ENCODE measurements around the gene PSMD6.

The PSMD6 gene

GRCh38 chr3:64042952-64043351 lies 19.7 kb upstream of the PSMD6 start:
- DNase-seq: no peak

DNA sequence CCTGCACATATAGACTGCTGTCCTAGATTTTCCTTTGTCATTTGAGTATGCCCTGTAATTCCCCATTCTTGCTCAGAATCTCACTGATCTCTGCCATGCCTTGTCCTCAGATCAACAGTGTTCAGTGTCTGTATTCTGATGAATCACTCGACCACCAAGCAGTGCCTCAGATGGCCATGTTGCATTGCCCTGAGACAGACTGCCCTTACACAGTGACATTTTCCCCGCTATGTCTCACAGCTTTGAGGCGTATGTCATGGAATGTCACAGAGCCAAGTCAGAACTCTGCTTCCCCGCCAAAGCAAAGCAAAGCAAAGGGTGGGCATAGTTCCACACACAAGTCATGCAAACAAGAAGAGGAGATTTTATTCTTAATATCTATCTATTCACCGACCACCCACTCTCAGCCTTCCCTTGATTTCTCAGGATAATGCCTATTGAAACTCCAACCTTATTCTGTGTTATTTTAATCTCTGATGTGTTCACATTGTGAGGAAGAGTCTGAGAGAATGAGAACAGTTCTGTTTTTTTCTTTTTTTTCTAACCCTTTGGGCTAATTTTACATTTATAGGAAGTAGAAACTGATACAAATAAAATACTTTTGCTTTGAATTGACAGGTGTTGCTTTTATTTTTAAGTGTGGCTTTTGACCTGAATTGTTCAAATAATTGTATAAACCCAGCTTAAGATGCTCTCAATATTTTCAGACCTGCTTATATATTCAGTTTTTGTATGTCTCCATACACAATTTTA lies 16.9 kb upstream of the PSMD6 start:
- no peak for DNase-seq

GRCh38 chr3:64039332-64039731 lies 16.0 kb upstream of the PSMD6 start:
- no peak for DNase-seq

GRCh38 chr3:64038253-64038767 lies 15.0 kb upstream of the PSMD6 start:
- no peak for DNase-seq

GRCh38 chr3:64037084-64037483 lies 13.8 kb upstream of the PSMD6 start:
- no peak for DNase-seq

DNA sequence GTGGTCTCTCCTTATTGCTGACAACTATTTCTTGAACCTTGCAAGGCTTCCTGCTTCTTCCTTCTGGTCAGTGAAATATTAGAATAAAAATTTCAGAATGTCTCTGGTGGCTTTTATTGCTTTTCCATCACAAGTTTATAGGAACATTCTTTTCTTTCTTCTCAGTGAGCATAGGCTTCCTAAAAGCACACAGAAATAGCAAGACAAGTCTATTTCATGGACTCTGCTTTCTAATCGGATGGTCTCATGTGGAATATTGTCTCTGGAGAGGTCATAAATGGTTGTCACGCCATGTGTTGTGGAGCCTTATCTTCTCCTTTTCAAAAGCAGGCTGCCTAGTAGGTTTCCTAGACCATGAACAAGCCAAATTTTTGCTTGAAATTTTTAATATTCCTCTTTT lies 9.8 kb upstream of the PSMD6 start:
- DNase-seq: no peak

- DNase-seq: no peak
These were observed 8.5 kb upstream of the PSMD6 start for GRCh38 chr3:64031540-64032508.

DNA sequence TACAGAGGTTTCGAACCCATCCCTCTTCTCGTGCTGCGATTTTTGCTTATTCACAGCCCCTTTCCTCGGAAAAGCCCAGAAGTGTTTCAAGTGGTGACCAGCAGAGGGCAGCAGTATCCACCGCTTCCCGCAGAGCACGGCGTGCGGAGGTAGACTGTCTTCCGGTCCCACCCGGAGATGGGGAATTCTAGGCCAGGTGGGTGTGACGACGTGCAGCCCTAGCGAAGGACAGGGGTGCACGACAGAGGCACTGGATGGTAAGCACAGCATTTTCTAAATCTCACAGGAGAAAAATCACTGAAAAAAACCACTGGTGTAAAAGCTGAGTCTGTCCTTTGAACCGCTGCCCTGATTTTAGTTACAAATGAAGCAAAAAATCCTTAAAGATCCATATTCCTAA lies 7.4 kb upstream of the PSMD6 start:
- DNase-seq: no peak

- DNase-seq: no peak
These were observed 6.0 kb upstream of the PSMD6 start for GRCh38 chr3:64029287-64029686.

DNA sequence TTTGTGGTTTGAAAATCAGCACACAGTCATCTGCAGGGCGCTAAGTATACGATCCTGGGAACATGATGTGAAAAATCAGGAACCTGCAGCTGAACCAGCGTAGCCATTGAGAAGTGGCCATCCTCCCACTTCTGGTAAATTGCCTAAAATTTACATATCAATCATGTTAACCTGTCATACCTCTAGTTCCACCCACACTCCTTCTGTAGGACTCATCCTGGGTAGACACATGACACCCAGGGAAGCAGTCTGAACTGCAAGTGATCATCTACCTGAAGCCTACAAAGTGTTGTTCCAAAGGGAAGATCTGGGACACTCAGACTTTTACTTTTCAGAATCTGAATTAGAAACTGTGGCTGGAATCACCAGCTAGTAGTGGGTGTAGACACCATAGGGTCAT lies 5.5 kb upstream of the PSMD6 start:
- no peak for DNase-seq

- DNase-seq: no peak
These were observed 4.4 kb upstream of the PSMD6 start for GRCh38 chr3:64027658-64028057.

DNA sequence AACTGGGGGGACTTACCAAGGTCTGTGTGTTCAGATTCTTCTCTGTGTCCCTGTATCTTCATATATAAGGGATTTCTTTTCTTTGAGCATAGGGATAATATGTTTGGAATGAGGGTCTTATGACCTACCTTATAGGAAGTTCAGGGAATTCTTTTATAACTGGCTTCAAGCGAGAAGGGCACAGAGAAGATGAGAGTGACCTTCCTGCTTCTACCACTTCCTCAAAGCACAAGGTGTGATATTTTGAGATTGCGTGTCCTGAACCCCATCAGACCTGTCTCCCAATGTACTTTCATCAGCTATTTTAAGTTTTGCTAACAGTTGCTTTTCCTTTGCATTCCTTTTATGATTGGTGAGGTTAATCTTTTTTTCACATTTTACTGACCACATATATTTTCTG lies 3.1 kb upstream of the PSMD6 start:
- no peak for DNase-seq

GRCh38 chr3:64023861-64024223 lies 548 bp upstream of the PSMD6 start:
- no peak for DNase-seq

DNA sequence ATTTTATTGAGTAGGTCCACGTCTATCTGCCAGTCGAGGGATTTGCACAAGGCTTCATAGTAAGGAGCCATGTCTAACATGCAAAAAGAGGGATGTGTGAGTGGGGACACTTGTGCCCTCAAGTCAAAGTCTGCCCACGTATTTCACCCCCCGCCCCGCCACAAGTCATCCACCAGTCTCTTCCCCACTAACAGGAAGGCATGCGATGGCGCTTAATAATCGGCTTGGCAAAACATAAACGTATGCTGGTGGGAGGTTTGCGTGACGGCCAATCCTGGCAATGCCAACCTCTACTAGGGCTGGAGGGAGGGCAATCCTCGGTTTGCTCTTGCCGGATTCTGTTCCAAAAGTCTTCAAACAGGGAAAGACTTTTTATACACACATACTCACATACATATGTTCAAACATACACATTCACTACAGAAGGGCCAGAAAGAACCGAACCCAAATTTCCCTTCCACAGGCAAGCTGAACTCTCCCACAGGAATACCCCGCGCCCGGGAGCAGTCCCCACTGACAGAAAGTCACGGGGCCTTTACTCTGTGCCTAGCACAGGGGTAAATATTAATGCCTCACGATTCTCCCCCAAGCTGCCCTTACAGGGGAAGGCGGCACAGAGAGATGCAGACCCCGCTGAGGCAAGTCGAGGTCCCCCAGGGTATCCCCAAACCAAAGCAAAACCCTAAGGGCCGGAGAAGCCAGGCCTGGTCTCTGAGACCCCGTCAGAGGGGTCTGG lies 675 bp downstream of the PSMD6 start:
- no peak for DNase-seq

DNA sequence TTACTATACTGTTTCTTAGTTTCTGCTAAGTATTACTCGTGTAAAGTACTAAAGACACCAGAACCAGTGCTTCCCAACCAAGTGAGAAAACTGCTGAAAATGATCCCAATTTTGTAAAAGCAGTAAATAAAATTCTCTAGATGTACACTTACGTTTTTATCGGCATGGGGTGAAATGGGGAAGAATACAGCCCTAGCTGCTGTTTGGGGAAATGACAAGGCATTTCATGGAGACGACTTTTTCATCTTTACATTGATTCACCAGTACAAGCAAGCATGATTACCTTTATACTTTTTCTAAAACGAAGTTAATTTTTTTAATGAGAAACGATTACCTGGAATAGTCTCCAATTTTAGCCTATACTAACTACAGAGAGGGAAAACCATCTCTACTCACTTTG lies 1.4 kb downstream of the PSMD6 start:
- DNase-seq: no peak

GRCh38 chr3:64019879-64020278 lies 3.4 kb downstream of the PSMD6 start:
- no peak for DNase-seq

DNA sequence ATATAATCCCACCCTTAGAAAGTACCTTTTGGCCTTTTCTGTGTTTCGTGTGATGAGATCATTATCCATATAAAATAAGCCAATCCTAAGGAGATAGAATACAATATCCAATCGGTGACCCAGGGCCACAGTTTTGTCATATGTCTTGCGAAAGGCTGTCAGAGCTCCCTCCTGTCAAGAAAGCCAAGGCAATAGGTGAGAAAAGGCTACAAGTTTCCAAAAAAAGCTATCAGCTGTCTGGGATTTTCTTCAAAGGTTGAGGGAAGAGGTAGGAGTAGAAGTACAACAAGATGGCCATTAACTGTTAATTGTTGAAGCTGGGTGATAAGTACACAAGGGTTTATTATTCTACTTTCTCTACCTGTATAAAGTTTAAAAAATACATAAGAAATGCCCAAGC lies 4.0 kb downstream of the PSMD6 start:
- no peak for DNase-seq

DNA sequence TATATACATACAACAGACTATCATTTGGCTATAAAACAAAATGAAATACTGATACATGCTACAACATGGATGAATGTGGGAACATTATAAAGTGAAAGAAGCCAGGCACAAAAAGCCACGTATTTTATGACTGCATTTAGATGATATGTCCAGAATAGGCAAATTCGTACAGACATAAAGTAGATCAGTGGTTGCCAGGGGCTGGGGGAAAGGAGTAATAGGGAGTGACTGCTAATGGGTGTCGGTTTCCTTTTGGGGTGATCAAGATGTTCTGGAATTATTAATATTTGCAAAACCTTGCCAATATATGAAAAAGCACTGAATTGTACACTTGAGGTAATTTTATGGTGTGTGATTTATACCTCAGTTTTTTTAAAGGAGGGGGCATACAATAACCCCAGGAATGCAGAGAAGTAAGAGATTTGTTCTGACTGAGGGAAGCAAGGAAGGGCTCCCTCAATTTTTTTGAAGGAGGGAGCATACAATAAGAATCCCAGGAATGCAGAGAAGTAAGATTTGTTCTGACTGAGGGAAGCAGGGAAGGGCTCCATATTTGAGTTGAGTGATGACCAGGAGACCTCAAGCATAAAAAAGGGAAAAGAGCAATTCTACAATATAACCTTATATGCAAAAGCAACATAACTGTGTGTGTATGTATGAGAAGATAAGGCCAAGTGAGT lies 6.2 kb downstream of the PSMD6 start:
- DNase-seq: no peak

- DNase-seq: no peak
These were observed 11.6 kb downstream of the PSMD6 start for GRCh38 chr3:64011685-64012084.

DNA sequence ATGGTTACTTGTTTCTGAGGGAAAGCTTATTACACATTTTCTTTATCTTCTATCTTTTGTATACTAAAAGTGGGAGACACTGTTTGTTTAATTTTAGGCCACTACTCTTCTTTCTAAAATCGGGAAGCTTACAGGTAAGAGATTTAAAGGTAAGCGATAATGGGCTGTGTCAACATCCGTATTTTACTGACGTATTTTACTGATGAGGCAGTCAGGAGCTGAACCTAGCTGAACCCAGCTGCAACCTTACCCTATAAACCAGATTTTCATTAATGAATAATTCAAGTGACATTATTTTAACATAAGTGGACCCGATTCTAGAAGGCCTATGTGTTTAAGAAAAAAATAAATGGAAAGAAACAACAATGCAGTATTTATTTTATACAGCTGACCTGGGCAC lies 13.1 kb downstream of the PSMD6 start:
- no peak for DNase-seq

DNA sequence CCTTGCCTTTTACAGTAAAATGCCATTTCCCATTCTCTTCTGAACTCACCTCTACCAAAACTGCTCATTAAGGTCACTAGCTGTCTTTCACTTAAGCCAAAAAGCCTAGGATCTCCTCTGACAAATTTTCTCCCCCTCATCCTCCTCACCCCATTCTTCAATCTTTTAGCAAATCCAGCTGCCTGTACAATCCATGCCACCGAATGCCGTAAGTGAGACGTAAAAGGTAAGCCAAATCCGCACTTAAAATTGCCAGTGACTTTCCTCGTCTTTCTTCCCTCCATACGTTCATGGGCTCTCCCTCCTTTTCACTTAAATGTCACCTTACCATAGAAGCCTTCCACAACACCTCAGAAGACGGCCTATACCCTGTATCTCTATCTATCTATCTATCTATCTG lies 13.8 kb downstream of the PSMD6 start:
- DNase-seq: no peak

DNA sequence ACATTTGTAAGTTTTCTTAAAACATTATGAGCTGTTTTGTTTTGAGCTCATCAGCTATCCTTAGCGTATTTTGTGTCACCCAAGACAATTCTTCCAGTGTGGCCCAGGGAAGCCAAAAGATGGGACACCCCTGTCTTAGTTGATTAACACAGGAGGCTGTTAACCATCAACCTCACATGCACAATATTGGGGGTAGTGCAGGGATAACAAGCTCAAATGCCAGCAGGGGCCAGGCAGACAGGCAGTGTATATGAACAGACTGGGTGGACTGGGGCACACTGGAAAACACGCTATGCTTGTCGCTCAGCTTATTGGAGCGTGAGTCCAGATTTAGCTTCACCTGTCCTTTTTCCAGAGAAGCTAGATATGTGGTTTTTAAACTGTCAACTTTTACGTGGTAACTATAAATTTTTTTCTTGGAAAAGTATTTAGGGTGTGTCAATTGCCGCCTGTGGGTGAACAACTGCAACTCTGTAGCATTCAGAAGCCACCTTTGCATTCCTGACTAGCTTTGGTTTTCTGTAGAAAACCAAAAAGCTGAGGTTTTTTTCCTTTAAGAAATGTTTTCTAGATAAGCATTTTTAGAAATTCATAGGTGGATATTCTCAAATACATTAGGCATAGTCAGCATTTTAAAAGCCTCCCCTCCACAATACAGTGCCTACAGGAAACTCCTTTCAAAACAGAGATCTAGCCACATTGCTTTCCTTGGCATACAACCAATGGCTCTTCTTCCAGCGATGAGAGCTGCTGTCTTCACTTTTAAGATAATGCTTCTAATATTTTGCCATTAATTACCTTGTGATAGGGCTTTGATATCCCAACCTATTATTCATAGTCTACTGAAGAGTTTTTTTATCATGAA lies 14.6 kb downstream of the PSMD6 start:
- no peak for DNase-seq
